NCI-H82 (cell line): ENCODE results near the gene CLCA4.
"Not testable (repeated sequence)": the region's sequence is repeated elsewhere in the genome, so short reads cannot be mapped to it uniquely, and the experiment has no call there.

Source experiments
- DNase-seq: peaks from one replicate; lab custom pipeline; 2025; lab: John Stamatoyannopoulos, UW

CLCA4 gene

DNA sequence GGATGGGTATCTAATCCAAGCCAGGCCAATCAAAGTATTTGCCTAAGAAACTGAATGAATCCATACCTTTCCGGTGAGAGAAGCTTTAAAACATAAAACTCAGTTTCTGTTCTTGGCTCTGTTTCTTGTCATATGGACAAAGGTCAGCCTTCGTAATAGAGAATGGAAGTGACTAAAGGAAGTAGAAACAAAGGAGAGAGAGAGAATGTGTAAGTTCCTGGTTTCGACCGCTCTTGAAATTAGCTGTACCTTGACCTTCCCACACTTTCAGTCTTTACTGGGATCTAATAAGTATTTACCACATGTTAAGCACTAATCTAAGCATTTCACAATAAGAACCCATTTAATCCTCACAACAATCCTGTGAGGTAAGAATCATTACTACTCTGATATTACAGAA lies 19.6 kb upstream of the CLCA4 start:
- no peak for DNase-seq

- peak; percentile 22 for DNase-seq
Measured at GRCh38 chr1:86530211-86530845, 16.6 kb upstream of the CLCA4 start.

DNA sequence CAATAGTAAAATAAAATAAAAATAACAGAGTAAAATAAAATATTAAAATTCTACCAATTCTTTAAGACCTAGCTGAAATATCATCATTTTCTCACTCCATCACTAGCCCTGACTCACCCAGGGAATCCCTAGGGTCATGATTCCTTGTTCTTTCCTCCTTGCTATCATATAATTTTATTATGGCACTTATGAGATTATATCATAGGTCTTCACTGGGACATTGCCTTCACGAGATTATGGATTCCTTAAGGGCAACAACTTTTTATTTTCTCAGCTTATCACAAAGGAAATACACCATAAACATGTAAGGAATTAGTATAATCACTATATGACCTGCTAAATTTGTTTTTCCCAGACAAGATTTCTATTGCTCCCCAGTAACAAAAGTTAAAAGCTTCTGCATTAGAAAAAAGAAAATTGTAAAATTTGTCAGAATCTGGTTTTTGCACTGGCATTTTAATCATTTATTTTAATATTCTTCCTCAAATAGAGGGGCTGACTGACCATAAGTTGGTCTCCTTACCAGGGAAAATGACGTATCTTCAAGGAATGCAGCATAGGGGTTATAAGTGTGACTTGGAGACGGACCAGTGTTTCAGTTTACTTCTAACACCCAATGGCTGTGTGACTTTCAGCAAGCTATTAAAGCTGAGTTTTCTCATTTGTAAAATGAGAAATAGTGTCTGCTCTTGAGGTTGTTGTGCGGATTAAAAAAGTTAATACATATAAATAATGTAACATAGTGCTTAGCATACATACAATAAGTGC lies 8.8 kb upstream of the CLCA4 start:
- DNase-seq = no peak

DNA sequence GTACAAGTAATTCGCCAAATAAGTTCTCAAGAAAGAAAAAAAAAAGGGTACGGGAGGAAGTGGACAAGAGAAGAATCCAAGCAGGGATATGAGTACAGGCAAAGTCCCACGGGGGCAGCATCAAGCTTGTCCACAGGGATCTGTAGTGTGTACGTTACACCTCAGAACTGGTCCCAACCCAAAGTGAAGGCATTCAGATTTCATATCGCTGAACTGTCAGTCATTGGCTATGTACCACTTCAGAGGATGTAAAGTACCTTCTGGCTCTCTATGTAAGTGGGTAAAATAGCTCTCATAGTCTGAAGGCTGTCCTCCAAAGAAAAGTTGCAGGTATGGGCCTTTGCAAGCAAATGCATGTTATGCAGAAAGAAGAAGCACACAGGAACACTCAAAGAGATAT lies 8.1 kb upstream of the CLCA4 start:
- DNase-seq = no peak

GRCh38 chr1:86541859-86542258 lies 5.0 kb upstream of the CLCA4 start:
- DNase-seq = no peak

- no peak for DNase-seq
Measured at GRCh38 chr1:86542631-86543030, 4.2 kb upstream of the CLCA4 start.

- no peak for DNase-seq
Measured at GRCh38 chr1:86548839-86549238, 2.0 kb downstream of the CLCA4 start.

DNA sequence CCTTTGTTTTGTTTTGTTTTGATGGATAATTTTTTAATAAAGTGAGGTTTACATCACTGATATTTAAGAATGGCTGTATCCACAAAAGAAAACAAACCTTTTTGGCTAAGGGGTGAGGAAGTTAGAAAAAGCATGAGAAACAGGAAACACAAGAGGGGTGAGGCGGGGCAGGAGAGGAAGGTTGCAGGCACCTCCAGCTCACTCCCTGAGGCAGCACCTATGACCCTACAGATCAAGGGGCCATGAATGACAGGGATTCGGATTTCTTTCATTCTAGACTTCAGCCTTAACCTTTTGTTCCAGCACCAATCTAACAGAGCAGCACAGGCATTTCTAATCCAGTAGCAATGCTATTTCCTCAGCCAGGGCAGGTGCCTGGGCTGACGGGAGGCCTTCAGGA lies 4.4 kb downstream of the CLCA4 start:
- DNase-seq = no peak

DNA sequence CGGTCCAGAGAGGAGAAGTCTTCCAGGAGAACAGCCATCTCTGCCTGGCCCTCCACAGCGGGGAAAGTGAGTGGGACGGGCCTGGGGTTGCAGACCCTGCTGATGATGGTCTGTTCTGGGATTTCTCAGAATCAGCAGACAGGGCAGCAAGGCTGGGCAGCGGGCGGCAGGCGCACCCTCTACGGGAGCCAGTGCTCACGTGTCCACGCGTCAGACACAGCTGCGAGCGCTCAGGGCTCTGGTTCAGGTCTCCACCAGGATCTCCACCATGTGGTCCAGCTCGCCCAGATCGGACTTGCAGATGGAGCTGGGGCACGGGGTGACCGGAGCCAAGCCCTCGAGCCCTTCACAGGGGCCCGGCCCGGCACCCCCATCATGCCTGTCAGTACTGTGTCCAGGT lies 5.5 kb downstream of the CLCA4 start:
- no peak for DNase-seq

DNA sequence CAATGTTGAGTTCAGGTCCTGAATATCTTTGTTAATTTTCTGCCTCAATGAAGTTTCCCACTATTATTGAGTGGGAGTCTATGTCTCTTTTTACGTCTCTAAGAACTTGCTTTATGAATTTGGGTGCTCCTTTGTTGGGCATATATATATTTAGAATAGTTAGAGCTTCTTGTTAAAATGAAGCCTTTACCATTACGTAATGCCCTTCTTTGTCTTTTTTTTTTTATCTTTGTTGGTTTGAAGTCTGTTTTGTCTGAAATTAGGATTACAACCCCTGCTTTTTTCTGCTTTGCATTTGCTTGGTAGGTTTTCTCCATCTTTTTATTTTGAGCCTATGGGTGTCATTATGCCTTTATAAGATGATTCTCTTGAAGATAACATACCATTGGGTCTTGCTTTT lies 10.9 kb downstream of the CLCA4 start:
- DNase-seq = no peak

GRCh38 chr1:86563849-86564248 lies 17.0 kb downstream of the CLCA4 start:
- no peak for DNase-seq

DNA sequence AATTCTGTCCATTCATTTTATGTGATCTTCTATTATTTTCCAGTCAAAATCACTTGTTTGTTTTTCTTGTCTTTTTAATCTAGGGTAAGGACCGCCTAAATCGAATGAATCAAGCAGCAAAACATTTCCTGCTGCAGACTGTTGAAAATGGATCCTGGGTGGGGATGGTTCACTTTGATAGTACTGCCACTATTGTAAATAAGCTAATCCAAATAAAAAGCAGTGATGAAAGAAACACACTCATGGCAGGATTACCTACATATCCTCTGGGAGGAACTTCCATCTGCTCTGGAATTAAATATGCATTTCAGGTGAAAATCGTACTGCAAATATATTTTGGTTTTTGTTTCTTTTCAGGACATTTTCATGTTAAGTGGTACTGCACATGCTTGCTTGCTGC lies 20.5 kb downstream of the CLCA4 start:
- DNase-seq = no peak

GRCh38 chr1:86567878-86568277 lies 21.0 kb downstream of the CLCA4 start:
- no peak for DNase-seq

- no peak for DNase-seq
Measured at GRCh38 chr1:86573763-86574484, 27.0 kb downstream of the CLCA4 start.

GRCh38 chr1:86581231-86581630 lies 34.4 kb downstream of the CLCA4 start:
- DNase-seq = no peak

DNA sequence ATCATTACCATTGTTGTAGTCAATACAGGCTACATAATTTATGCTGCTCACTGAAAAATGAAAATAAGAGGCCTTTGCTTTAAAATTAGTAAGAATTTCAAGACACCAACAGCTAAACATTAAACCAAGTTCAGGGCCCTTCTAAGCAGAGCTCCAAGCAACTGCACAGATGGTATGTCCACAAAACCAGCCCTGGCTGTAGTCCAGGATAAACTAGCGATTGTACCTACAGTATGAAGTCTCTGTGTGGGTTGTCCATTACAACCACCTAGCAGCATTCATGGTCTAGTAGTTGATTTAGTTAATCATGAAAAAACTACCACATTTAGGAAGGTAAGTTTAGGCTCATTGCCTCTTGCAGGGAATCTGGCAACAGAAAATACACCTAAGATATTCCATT lies 35.3 kb downstream of the CLCA4 start:
- no peak for DNase-seq

GRCh38 chr1:86583032-86583431 lies 36.2 kb downstream of the CLCA4 start:
- no peak for DNase-seq

GRCh38 chr1:86583593-86583992 lies 36.7 kb downstream of the CLCA4 start:
- no peak for DNase-seq

GRCh38 chr1:86594284-86594770 lies 47.4 kb downstream of the CLCA4 start:
- DNase-seq = no peak

DNA sequence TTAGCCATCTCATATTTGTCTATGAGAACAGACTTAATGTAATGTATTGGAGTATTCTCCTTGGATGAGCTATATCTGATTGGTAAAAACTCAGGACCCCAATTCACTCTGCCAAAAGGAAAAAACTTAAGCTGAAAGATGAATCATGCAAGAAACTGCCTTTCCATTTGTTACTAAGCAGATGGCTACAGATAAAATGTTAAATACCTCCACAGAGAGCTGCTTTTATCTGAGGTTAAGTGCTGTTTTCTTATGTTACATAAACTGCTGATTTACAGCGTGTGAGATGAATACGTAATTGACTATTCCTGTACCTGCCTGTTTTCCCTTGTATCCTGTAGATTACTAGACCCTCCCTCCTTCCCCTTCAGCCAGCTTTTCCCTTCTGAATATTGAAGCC lies 49.3 kb downstream of the CLCA4 start:
- DNase-seq = no peak

GRCh38 chr1:86596741-86597290 lies 49.9 kb downstream of the CLCA4 start:
- no peak for DNase-seq

GRCh38 chr1:86606080-86606479 lies 59.2 kb downstream of the CLCA4 start:
- DNase-seq = not testable (repeated sequence)

- no peak for DNase-seq
Measured at GRCh38 chr1:86616433-86616832, 69.6 kb downstream of the CLCA4 start.
